Neural progenitor cell (in vitro differentiated cells): Measurements from ENCODE around the gene GDPGP1.

Experiments used
- CTCF ChIP-seq: fragments of 200-600 bp; sonication (generic); IDR thresholded peaks from 2 replicates; pipeline ENCODE4 v1.5.1; 2017; ENCODE audit warnings: antibody characterized with exemption, mild to moderate bottlenecking
- EZH2 ChIP-seq: fragments of 200-600 bp; sonication (generic); IDR thresholded peaks from 2 replicates; pipeline ENCODE4 v1.6.1; 2017; ENCODE audit warnings: antibody characterized with exemption, mild to moderate bottlenecking, moderate library complexity
- EZH2phosphoT487 ChIP-seq: fragments of 200-600 bp; sonication (generic); IDR thresholded peaks from 2 replicates; pipeline ENCODE4 v1.6.1; 2017; ENCODE audit warnings: antibody characterized with exemption

GRCh38 chr15:90291679-90292356 lies 57.8 kb downstream of the GDPGP1 start:
- TF ChIP-seq EZH2, result no peak
- TF ChIP-seq EZH2phosphoT487, result no peak
- TF ChIP-seq CTCF, result no peak
